CD8-positive, alpha-beta memory T cell (primary cell): ENCODE data around the gene GALNT6. TPM values are rescaled to one million over a fixed set of nuclear protein-coding genes. Genes with fewer than 3 reads are reported as not detected.

Source experiments
- CTCF ChIA-PET: fragments of 350-600 bp; sonication (Branson Sonifier 250); formaldehyde crosslinking; loops from one replicate; lab custom pipeline; 2021; ENCODE audit warnings: antibody characterized with exemption; lab: Charles Lee
- POLR2A ChIA-PET: fragments of 350-600 bp; sonication (Branson Sonifier 250); formaldehyde crosslinking; loops from one replicate; lab custom pipeline; 2021; ENCODE audit warnings: antibody characterized with exemption; lab: Charles Lee
- DNase-seq, 5 donors: peaks; one replicate each; pipeline versions ENCODE4 v3.0.0 to v3.0.0-alpha.2; 2020 to 2022; ENCODE audit warnings: mixed read lengths in 1 of 5
- H3K27ac ChIP-seq: one replicate; pipeline ENCODE4 v1.7.0; 2013; ENCODE audit warnings: low read depth, mild to moderate bottlenecking, low read length, moderate library complexity
- H3K27me3 ChIP-seq: 2 replicates; pipeline ENCODE4 v1.7.0; 2013; ENCODE audit warnings: low read length, mild to moderate bottlenecking; ENCODE audit not compliant: insufficient read depth, poor library complexity, severe bottlenecking
- H3K36me3 ChIP-seq: 2 replicates; pipeline ENCODE4 v1.7.0; 2013; ENCODE audit warnings: mild to moderate bottlenecking, low read length, moderate library complexity; ENCODE audit not compliant: insufficient read depth
- H3K4me1 ChIP-seq: 2 replicates; pipeline ENCODE4 v1.7.0; 2013; ENCODE audit warnings: mild to moderate bottlenecking, low read length, moderate library complexity; ENCODE audit not compliant: insufficient read depth
- H3K4me3 ChIP-seq: 2 replicates; pipeline ENCODE4 v1.7.0; 2013; ENCODE audit warnings: mild to moderate bottlenecking, low read length
- H3K9me3 ChIP-seq: 2 replicates; pipeline ENCODE4 v1.7.0; 2013; ENCODE audit warnings: mild to moderate bottlenecking, low read length
- H3K27ac Mint-ChIP-seq, 8 donors: one replicate each; pipeline ENCODE4 v1.8.0; 2020 to 2021; ENCODE audit warnings: mixed read lengths in 8 of 8, mild to moderate bottlenecking in 6 of 8, inconsistent platforms in 3 of 8, moderate library complexity in 3 of 8
- H3K27me3 Mint-ChIP-seq, 2 donors: one replicate each; pipeline ENCODE4 v1.8.0; 2020 to 2021; ENCODE audit warnings: mixed read lengths in 2 of 2, mild to moderate bottlenecking in 1 of 2, moderate library complexity in 1 of 2
- H3K36me3 Mint-ChIP-seq, 3 donors: one replicate each; pipeline ENCODE4 v1.8.0; 2020 to 2021; ENCODE audit warnings: mixed read lengths in 3 of 3, inconsistent platforms in 1 of 3, mild to moderate bottlenecking in 1 of 3
- H3K4me1 Mint-ChIP-seq, 3 donors: one replicate each; pipeline ENCODE4 v1.8.0; 2020 to 2021; ENCODE audit warnings: mixed read lengths in 3 of 3, inconsistent platforms in 1 of 3, mild to moderate bottlenecking in 1 of 3
- H3K4me3 Mint-ChIP-seq, 7 donors: one replicate each; pipeline ENCODE4 v1.8.0; 2020 to 2021; ENCODE audit warnings: mixed read lengths in 7 of 7, mild to moderate bottlenecking in 6 of 7, moderate library complexity in 4 of 7, inconsistent platforms in 2 of 7
- H3K9me3 Mint-ChIP-seq, 5 donors: one replicate each; pipeline ENCODE4 v1.8.0; 2020 to 2022; ENCODE audit warnings: mixed read lengths in 5 of 5, mild to moderate bottlenecking in 3 of 5, moderate library complexity in 2 of 5, inconsistent platforms in 1 of 5
- polyA plus RNA-seq: library from polyadenylated mRNA; unstranded; fragments of 300-500 nt; fragmentation: Illumina TruSeq; gene quantifications from one replicate; pipeline ENCODE4 v1.2.3, GENCODE V29; 2021
- total RNA-seq, 2 experiments: library from RNA; stranded (reverse); gene quantifications; one replicate each; pipeline ENCODE4 v1.2.3, GENCODE V29; 2021

GALNT6 gene
- total and polyA plus RNA-seq, 3 experiments from 2014 or later = 13.3 to 15.6 (median 13.5) TPM

- Histone ChIP-seq H3K9me3 (no peaks in the 10 kb centered on the region), H3K4me3 (no peak overlapping the region), H3K36me3 (no peaks in the 10 kb centered on the region), H3K27ac (no peak overlapping the region), H3K4me1 (no peaks in the 10 kb centered on the region), H3K27me3 (no peaks in the 10 kb centered on the region)
- POLR2A ChIA-PET = no interaction called here
- CTCF ChIA-PET = interaction anchor here (1.0 to 1.7 kb wide), 2 partner anchors 9 to 19 kb away, joined by 4 to 6 read pairs; no protein-coding TSS in a partner anchor
- Mint-ChIP-seq H3K9me3 (no peaks in the 10 kb centered on the region), H3K4me1 (peaks cover 0 to 2% (median 0%) of the 10 kb centered on the region in 3 donors), H3K27me3 (no peaks in the 10 kb centered on the region), H3K4me3 (no peak overlapping the region), H3K36me3 (peaks cover 0 to 55% (median 11%) of the 10 kb centered on the region in 3 donors), H3K27ac (peak overlapping the region in 4 of 8 donors; percentile 4 to 56 (median 34))
- DNase-seq = no peak
These were observed 30.9 kb downstream of the GALNT6 start for GRCh38 chr12:51360315-51360714.

DNA sequence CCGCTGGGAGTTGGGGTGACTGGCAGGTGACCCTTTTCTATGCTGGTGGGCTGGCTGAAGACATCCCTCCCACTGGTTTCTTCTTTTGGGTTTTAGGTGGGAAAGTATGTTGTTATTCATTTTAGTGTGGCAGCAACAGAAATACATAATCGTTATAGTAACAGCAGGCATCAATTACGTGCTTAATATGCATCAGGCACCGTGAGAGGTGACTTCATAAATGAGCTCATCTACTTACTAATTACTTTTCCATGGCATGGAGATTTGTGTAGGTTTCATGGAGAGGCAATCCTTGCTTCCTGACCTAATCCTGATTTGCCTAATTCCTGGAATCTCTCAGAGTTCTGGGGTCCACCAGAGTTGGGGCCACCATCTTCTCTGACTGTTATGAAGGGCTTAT is 31.4 kb downstream of the GALNT6 start:
- H3K27ac Mint-ChIP-seq = peak overlapping the region in 4 of 8 donors; percentile 38 to 64 (median 46)
- POLR2A ChIA-PET = no interaction called here

GRCh38 chr12:51358496-51358895 is 32.7 kb downstream of the GALNT6 start:
- CTCF ChIA-PET = no interaction called here
- Mint-ChIP-seq H3K4me3 (no peak overlapping the region), H3K9me3 (no peaks in the 10 kb centered on the region)

More for the DNA sequence above, 31.4 kb downstream of the GALNT6 start:
- H3K27me3 Mint-ChIP-seq = no peaks in the 10 kb centered on the region
- no peaks in the 10 kb centered on the region for H3K27me3 ChIP-seq
- H3K4me3 Mint-ChIP-seq = no peak overlapping the region
- CTCF ChIA-PET = interaction anchor here (1.0 to 1.7 kb wide), 2 partner anchors 9 to 19 kb away, joined by 4 to 6 read pairs; no protein-coding TSS in a partner anchor
- H3K4me1 ChIP-seq = no peaks in the 10 kb centered on the region
- no peak overlapping the region for H3K27ac ChIP-seq
- H3K9me3 Mint-ChIP-seq = no peaks in the 10 kb centered on the region
- no peak for DNase-seq
- no peaks in the 10 kb centered on the region for H3K9me3 ChIP-seq
- peaks cover 0 to 59% (median 11%) of the 10 kb centered on the region in 3 donors for H3K36me3 Mint-ChIP-seq
- H3K36me3 ChIP-seq = no peaks in the 10 kb centered on the region
- H3K4me3 ChIP-seq = no peak overlapping the region
- H3K4me1 Mint-ChIP-seq = peaks cover 0 to 2% (median 0%) of the 10 kb centered on the region in 3 donors

DNA sequence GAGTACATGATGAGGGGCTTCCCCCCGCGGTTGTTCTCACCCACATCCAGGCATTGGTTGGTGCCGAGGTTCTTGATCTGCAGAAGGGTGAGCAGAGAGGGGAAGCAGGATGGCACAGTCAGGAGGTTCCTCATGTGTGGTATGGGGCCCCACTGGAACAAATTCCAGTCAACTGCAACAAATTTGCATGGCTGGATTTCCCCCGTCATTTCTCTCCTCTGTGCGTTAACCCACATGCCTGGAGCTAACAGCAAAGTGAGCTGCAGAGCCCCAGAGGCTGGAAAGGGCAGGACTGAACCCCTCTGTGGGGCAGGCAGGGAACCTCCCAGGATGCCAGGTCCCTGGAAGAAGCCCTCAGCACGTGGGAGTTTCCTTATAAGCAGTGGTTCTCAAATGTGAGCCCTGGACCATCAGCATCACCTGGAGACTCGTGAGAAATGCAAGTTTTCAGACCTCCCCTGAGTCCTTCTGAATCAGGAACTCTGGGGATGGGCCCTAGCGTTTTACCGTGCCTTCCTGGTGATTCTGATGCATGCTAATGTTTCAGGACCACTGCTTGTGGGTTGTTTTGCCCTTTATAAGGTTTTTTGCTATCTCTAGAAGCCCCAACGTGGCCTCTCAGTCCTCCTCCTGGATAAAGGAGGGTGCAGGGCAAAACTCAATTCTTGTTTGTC is 33.7 kb downstream of the GALNT6 start:
- Mint-ChIP-seq H3K9me3 (no peaks in the 10 kb centered on the region), H3K4me3 (no peak overlapping the region), H3K36me3 (peaks cover 0 to 53% (median 8%) of the 10 kb centered on the region in 3 donors), H3K27me3 (no peaks in the 10 kb centered on the region), H3K4me1 (peaks cover 0 to 2% (median 0%) of the 10 kb centered on the region in 3 donors), H3K27ac (peak overlapping the region in 1 of 8 donors; percentile 43)
- POLR2A ChIA-PET = no interaction called here
- H3K27ac ChIP-seq = no peak overlapping the region
- H3K9me3 ChIP-seq = no peaks in the 10 kb centered on the region
- H3K36me3 ChIP-seq = no peaks in the 10 kb centered on the region
- no peak overlapping the region for H3K4me3 ChIP-seq
- no peaks in the 10 kb centered on the region for H3K27me3 ChIP-seq
- DNase-seq = no peak
- H3K4me1 ChIP-seq = no peaks in the 10 kb centered on the region
- CTCF ChIA-PET = interaction anchor here (1.4 kb wide), 1 partner anchor 16 kb away, joined by 3 read pairs; no protein-coding TSS in a partner anchor

More at GRCh38 chr12:51358496-51358895, 32.7 kb downstream of the GALNT6 start:
- Histone ChIP-seq H3K36me3 (no peaks in the 10 kb centered on the region), H3K9me3 (no peaks in the 10 kb centered on the region), H3K27ac (no peak overlapping the region), H3K4me1 (no peaks in the 10 kb centered on the region), H3K4me3 (no peak overlapping the region), H3K27me3 (no peaks in the 10 kb centered on the region)
- POLR2A ChIA-PET = no interaction called here
- Mint-ChIP-seq H3K27me3 (no peaks in the 10 kb centered on the region), H3K36me3 (peaks cover 0 to 57% (median 11%) of the 10 kb centered on the region in 3 donors), H3K4me1 (peaks cover 0 to 2% (median 0%) of the 10 kb centered on the region in 3 donors), H3K27ac (peak overlapping the region in 1 of 8 donors; percentile 47)
- DNase-seq = no peak

DNA sequence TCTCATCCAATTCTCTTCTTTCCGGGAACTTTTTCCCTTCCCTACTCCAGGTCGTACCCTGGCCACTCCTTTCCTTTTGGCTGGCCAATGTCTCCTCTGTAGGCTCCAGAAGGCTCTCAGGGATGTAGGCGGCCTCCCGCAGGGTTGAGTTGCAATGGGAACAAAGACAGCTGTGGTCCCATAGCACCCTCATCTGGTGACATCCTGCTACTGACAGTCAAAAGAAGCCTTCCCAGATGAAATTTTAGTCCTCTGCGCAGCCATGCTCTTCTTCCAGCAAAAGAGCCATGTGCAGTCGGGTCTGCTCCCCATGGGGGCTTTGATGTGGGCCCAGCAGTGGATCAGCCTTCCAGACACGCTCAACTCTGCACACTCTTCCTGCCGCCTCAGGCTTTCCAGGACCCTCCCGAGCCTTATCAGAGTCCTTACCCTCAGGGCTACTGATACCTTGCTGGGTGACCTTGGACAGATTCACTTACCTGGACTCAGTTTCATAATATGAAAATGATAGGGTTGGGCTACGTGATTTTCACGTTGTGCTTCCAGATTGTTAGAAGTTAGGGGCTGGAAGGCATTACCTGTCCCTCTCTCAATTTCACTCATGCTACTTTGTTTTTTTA is 39.2 kb downstream of the GALNT6 start:
- Histone ChIP-seq H3K9me3 (no peaks in the 10 kb centered on the region), H3K4me3 (no peak overlapping the region), H3K27ac (no peak overlapping the region), H3K36me3 (no peaks in the 10 kb centered on the region), H3K4me1 (no peaks in the 10 kb centered on the region), H3K27me3 (no peaks in the 10 kb centered on the region)
- CTCF ChIA-PET = interaction anchor here (0.9 to 5.5 kb wide), 4 partner anchors 10 to 82 kb away, joined by 3 to 34 read pairs (median 8); partner anchors contain the start of gene SMAGP
- peak in 4 of 5 donors; percentile 30 to 58 (median 41) for DNase-seq
- Mint-ChIP-seq H3K36me3 (peaks cover 0 to 18% (median 0%) of the 10 kb centered on the region in 3 donors), H3K4me3 (no peak overlapping the region), H3K27me3 (no peaks in the 10 kb centered on the region), H3K9me3 (no peaks in the 10 kb centered on the region), H3K4me1 (peaks cover 0 to 4% (median 3%) of the 10 kb centered on the region in 3 donors), H3K27ac (peak overlapping the region in 3 of 8 donors; percentile 23 to 43 (median 40))
- POLR2A ChIA-PET = no interaction called here

DNA sequence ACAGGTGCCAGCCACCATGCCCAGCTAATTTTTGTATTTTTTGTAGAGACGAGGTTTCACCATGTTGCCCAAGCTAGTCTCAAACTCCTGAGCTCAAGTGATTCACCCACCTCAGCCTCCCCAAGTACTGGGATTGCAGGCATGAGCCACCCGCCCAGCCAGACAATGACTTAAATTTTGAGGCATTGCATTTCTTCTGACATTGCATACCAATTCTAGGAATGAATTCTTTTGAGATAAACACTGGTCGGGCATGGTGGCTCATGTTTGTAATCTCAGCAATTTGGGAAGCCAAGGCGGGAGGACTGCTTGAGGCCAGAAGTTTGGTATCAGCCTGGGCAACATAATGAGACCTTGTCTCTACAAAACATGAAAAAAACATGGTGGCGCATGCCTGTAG is 42.2 kb downstream of the GALNT6 start:
- ChIA-PET CTCF (interaction anchor here (1.2 to 3.0 kb wide), 2 partner anchors 79 to 584 kb away, joined by 3 to 13 read pairs; partner anchors contain the start of gene SMAGP), POLR2A (interaction anchor here (0.7 kb wide), 1 partner anchor 295 kb away, joined by 6 read pairs; no protein-coding TSS in a partner anchor)
- no peaks in the 10 kb centered on the region for H3K9me3 ChIP-seq
- Mint-ChIP-seq H3K27ac (peak overlapping the region in 1 of 8 donors; percentile 26), H3K27me3 (no peaks in the 10 kb centered on the region), H3K36me3 (peaks cover 0 to 4% (median 0%) of the 10 kb centered on the region in 3 donors), H3K4me3 (no peak overlapping the region), H3K4me1 (peaks cover 0 to 4% (median 3%) of the 10 kb centered on the region in 3 donors), H3K9me3 (no peaks in the 10 kb centered on the region)
- H3K4me3 ChIP-seq = no peak overlapping the region
- H3K27me3 ChIP-seq = no peaks in the 10 kb centered on the region
- H3K36me3 ChIP-seq = no peaks in the 10 kb centered on the region
- DNase-seq = no peak
- H3K4me1 ChIP-seq = no peaks in the 10 kb centered on the region
- H3K27ac ChIP-seq = no peak overlapping the region

- no peak overlapping the region for H3K27ac Mint-ChIP-seq
- ChIA-PET POLR2A (no interaction called here), CTCF (no interaction called here)
- Histone ChIP-seq H3K27ac (no peak overlapping the region), H3K36me3 (no peaks in the 10 kb centered on the region), H3K9me3 (no peaks in the 10 kb centered on the region), H3K4me1 (no peaks in the 10 kb centered on the region), H3K4me3 (no peak overlapping the region), H3K27me3 (no peaks in the 10 kb centered on the region)
- no peaks in the 10 kb centered on the region for H3K27me3 Mint-ChIP-seq
- no peak overlapping the region for H3K4me3 Mint-ChIP-seq
- no peaks in the 10 kb centered on the region for H3K36me3 Mint-ChIP-seq
- H3K4me1 Mint-ChIP-seq = peaks cover 0 to 4% (median 3%) of the 10 kb centered on the region in 3 donors
- H3K9me3 Mint-ChIP-seq = no peaks in the 10 kb centered on the region
- no peak for DNase-seq
These were observed 43.1 kb downstream of the GALNT6 start for GRCh38 chr12:51348116-51348515.

GRCh38 chr12:51346581-51346980 is 44.6 kb downstream of the GALNT6 start, which contains the start of gene CELA1:
Gene CELA1, minus strand, starts transcription at chr12:51346679. Its CDS starts 41 bp downstream, at chr12:51346638.
- Histone ChIP-seq H3K9me3 (no peaks in the 10 kb centered on the region), H3K4me1 (peaks cover 1% of the 10 kb centered on the region), H3K4me3 (no peak within 1 kb of the TSS), H3K27me3 (no peaks in the 10 kb centered on the region), H3K27ac (no peak within 1 kb of the TSS), H3K36me3 (no peaks in the 10 kb centered on the region)
- Mint-ChIP-seq H3K9me3 (no peaks in the 10 kb centered on the region), H3K27me3 (no peaks in the 10 kb centered on the region), H3K36me3 (no peaks in the 10 kb centered on the region), H3K27ac (peak within 1 kb of the TSS in 2 of 8 donors; percentile 59 to 89), H3K4me3 (no peak within 1 kb of the TSS), H3K4me1 (peaks cover under 1 to 4% (median 2%) of the 10 kb centered on the region in 3 donors)
- no peak for DNase-seq
- CTCF ChIA-PET = no interaction called here
- POLR2A ChIA-PET = no interaction called here
